Measurements from ENCODE around the gene LPP. TPM values are rescaled to one million over a fixed set of nuclear protein-coding genes. Genes with fewer than 3 reads are reported as not detected.

The LPP gene
- total and polyA plus RNA-seq, 2 of the 13 experiments (the other 11 are each of a cell fraction or from before 2014, with no cell fraction given): 19.2 to 29.9 TPM

GRCh38 chr3:188421151-188421821 lies 267.3 kb downstream of the LPP start:
- no TSS peak for BruUV-seq (replicated peaks)
- ChIA-PET CTCF (ENCODE audit: low intra/inter-chr PET ratio, low total read pairs) (no interaction called here), POLR2A (no interaction called here)
- Histone ChIP-seq H3K4me2 (ENCODE audit: low read depth, low read length) (no peak overlapping the region), H2AFZ (ENCODE audit: low read length) (no peak overlapping the region), H3K9ac (ENCODE audit: insufficient read depth, low read depth, low read length) (no peak overlapping the region), H3K27me3 (ENCODE audit: control insufficient read depth in 1 of 2, insufficient read depth in 2 of 2, low read length in 2 of 2) (no peaks in the 10 kb centered on the region), H3K4me1 (ENCODE audit: insufficient read depth, low read length) (no peaks in the 10 kb centered on the region; the same call in 1 of the 2 replicates), H3K36me3 (replicated peaks in 1 of 2; ENCODE audit: control insufficient read depth in 1 of 2, insufficient read depth in 2 of 2, low read length in 2 of 2) (no peaks in the 10 kb centered on the region; a peak in 1 of 5 replicates), H4K20me1 (ENCODE audit: insufficient read depth, low read length) (no peaks in the 10 kb centered on the region), H3K9me3 (ENCODE audit: low read length) (no peaks in the 10 kb centered on the region), H3K79me2 (ENCODE audit: insufficient read depth, low read length) (peaks cover 3% of the 10 kb centered on the region), H3K27ac (ENCODE audit: extremely low read length, insufficient read depth, low read length) (no peak overlapping the region), H3K4me3 (replicated peaks in 1 of 3; ENCODE audit: insufficient read depth in 1 of 3, low read depth in 2 of 3, low read length in 3 of 3) (no peak overlapping the region)
- in situ Hi-C loops (cut with HindIII; ENCODE audit: extremely low pct_ligation_motif_present, low pct_unique_long_range_greater_than_20kb) (loop anchor here (25.0 kb wide), 1 partner anchor 684 kb away; the partner anchor contains the start of gene BCL6), intact Hi-C loops (cut with micrococcal nuclease; ENCODE audit: unreplicated experiment) (no loop called here)
- no peak for TF ChIP-seq BRD4 (CRISPR knock-in tag; IDR thresholded peaks at IDR 0.05)
- no peak for TF ChIP-seq ZNF326 (CRISPR knock-in tag; IDR thresholded peaks at IDR 0.05; ENCODE audit: borderline replicate concordance)
- 95% methylated on average over 2 of the region's 2 CpGs for WGBS (ENCODE audit: low lambda C conversion rate)
- FAIRE-seq (no peak), DNase-seq (ENCODE audit: low spot score) (no peak), ATAC-seq (no peak)

- no peak overlapping the region for H2AFZ ChIP-seq (ENCODE audit: low read length)
- no peaks in the 10 kb centered on the region; a peak in 1 of 5 replicates for H3K36me3 ChIP-seq (replicated peaks in 1 of 2; ENCODE audit: control insufficient read depth in 1 of 2, insufficient read depth in 2 of 2, low read length in 2 of 2)
- no peaks in the 10 kb centered on the region; the same call in 1 of the 2 replicates for H3K4me1 ChIP-seq (ENCODE audit: insufficient read depth, low read length)
- no peak for ATAC-seq
- ChIA-PET CTCF (ENCODE audit: low intra/inter-chr PET ratio, low total read pairs) (no interaction called here), POLR2A (no interaction called here)
- H3K79me2 ChIP-seq (ENCODE audit: insufficient read depth, low read length): peaks cover 3% of the 10 kb centered on the region
- H3K27me3 ChIP-seq (ENCODE audit: control insufficient read depth in 1 of 2, insufficient read depth in 2 of 2, low read length in 2 of 2): no peaks in the 10 kb centered on the region
- no peak overlapping the region for H3K4me3 ChIP-seq (replicated peaks in 1 of 3; ENCODE audit: insufficient read depth in 1 of 3, low read depth in 2 of 3, low read length in 3 of 3)
- H3K4me2 ChIP-seq (ENCODE audit: low read depth, low read length): no peak overlapping the region
- no peak for DNase-seq (ENCODE audit: low spot score)
- in situ Hi-C loops (cut with HindIII; ENCODE audit: extremely low pct_ligation_motif_present, low pct_unique_long_range_greater_than_20kb) (loop anchor here (25.0 kb wide), 1 partner anchor 685 kb away; the partner anchor contains the start of gene BCL6), intact Hi-C loops (cut with micrococcal nuclease; ENCODE audit: unreplicated experiment) (no loop called here)
- H4K20me1 ChIP-seq (ENCODE audit: insufficient read depth, low read length): no peaks in the 10 kb centered on the region
- 97% methylated on average over 6 of the region's 6 CpGs for WGBS (ENCODE audit: low lambda C conversion rate)
- FAIRE-seq: no peak
- no peak overlapping the region for H3K27ac ChIP-seq (ENCODE audit: extremely low read length, insufficient read depth, low read length)
- H3K9me3 ChIP-seq (ENCODE audit: low read length): no peaks in the 10 kb centered on the region
- no TSS peak for BruUV-seq (replicated peaks)
- H3K9ac ChIP-seq (ENCODE audit: insufficient read depth, low read depth, low read length): no peak overlapping the region
- TF ChIP-seq GATAD2A (CRISPR knock-in tag; IDR thresholded peaks at IDR 0.05) (no peak), ELF3 (CRISPR knock-in tag; IDR thresholded peaks at IDR 0.05) (no peak), TEAD2 (CRISPR knock-in tag; IDR thresholded peaks at IDR 0.05) (no peak), ZNF557 (CRISPR knock-in tag; IDR thresholded peaks at IDR 0.05) (no peak), CAMTA2 (CRISPR knock-in tag; IDR thresholded peaks at IDR 0.05; ENCODE audit: borderline replicate concordance) (no peak), POGZ (CRISPR knock-in tag; IDR thresholded peaks at IDR 0.05) (no peak), HNRNPUL1 (IDR thresholded peaks at IDR 0.05; ENCODE audit: low read depth, low read length) (no peak), MATR3 (CRISPR knock-in tag; IDR thresholded peaks at IDR 0.05) (no peak), HIVEP1 (CRISPR knock-in tag; IDR thresholded peaks at IDR 0.05) (no peak), XRCC5 (optimal IDR thresholded peaks at IDR 0.05; ENCODE audit: low read length) (no peak)
- TF ChIP-seq, protein P1, sequence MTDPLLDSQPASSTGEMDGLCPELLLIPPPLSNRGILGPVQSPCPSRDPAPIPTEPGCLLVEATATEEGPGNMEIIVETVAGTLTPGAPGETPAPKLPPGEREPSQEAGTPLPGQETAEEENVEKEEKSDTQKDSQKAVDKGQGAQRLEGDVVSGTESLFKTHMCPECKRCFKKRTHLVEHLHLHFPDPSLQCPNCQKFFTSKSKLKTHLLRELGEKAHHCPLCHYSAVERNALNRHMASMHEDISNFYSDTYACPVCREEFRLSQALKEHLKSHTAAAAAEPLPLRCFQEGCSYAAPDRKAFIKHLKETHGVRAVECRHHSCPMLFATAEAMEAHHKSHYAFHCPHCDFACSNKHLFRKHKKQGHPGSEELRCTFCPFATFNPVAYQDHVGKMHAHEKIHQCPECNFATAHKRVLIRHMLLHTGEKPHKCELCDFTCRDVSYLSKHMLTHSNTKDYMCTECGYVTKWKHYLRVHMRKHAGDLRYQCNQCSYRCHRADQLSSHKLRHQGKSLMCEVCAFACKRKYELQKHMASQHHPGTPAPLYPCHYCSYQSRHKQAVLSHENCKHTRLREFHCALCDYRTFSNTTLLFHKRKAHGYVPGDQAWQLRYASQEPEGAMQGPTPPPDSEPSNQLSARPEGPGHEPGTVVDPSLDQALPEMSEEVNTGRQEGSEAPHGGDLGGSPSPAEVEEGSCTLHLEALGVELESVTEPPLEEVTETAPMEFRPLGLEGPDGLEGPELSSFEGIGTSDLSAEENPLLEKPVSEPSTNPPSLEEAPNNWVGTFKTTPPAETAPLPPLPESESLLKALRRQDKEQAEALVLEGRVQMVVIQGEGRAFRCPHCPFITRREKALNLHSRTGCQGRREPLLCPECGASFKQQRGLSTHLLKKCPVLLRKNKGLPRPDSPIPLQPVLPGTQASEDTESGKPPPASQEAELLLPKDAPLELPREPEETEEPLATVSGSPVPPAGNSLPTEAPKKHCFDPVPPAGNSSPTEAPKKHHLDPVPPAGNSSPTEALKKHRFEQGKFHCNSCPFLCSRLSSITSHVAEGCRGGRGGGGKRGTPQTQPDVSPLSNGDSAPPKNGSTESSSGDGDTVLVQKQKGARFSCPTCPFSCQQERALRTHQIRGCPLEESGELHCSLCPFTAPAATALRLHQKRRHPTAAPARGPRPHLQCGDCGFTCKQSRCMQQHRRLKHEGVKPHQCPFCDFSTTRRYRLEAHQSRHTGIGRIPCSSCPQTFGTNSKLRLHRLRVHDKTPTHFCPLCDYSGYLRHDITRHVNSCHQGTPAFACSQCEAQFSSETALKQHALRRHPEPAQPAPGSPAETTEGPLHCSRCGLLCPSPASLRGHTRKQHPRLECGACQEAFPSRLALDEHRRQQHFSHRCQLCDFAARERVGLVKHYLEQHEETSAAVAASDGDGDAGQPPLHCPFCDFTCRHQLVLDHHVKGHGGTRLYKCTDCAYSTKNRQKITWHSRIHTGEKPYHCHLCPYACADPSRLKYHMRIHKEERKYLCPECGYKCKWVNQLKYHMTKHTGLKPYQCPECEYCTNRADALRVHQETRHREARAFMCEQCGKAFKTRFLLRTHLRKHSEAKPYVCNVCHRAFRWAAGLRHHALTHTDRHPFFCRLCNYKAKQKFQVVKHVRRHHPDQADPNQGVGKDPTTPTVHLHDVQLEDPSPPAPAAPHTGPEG (CRISPR knock-in tag; IDR thresholded peaks at IDR 0.05): no peak
Measured at GRCh38 chr3:188421836-188422540, 268.0 kb downstream of the LPP start.
